Pancreas (tissue), 10 donors: ENCODE data around the gene EEF1B2. TPM values are rescaled to one million over a fixed set of nuclear protein-coding genes. Genes with fewer than 3 reads are reported as not detected.
"Not testable (repeated sequence)": the region's sequence is repeated elsewhere in the genome, so short reads cannot be mapped to it uniquely, and the experiment has no call there.

ENCODE experiments used
- ATAC-seq, 4 donors: fragments of 200-7000 bp; cut with Tn5 transposase; one replicate each; pipeline versions ENCODE4 v1.8.0 to v1.9.1; 2020; ENCODE audit warnings: mild to moderate bottlenecking in 4 of 4, moderate library complexity in 4 of 4
- DNase-seq, 6 donors: peaks; one replicate each; pipeline ENCODE4 v3.0.0-alpha.2; 2020
- FAIRE-seq: peaks from 2 replicates; lab custom pipeline; 2012; peaks lifted over from hg19 to GRCh38; lab: Jason Lieb, UNC
- H3K27ac ChIP-seq, 4 donors: fragments of 200-600 bp; sonication (generic); 1 replicate in 3 of 4; 2 replicates in 1 of 4; pipeline versions ENCODE4 v1.5.0 to v1.8.0; 2020
- H3K27me3 ChIP-seq, 4 donors: fragments of 200-600 bp; one replicate each; pipeline ENCODE4 v1.8.0; 2021
- H3K36me3 ChIP-seq, 3 donors: fragments of 200-600 bp; sonication (generic) in 1 of 3; one replicate each; pipeline versions ENCODE4 v1.5.0 to v1.8.0; 2020 to 2021
- H3K4me1 ChIP-seq, 3 donors: fragments of 200-600 bp; one replicate each; pipeline ENCODE4 v1.8.0; 2021
- H3K4me3 ChIP-seq, 4 donors: fragments of 200-600 bp; sonication (generic) in 2 of 4; one replicate each; pipeline versions ENCODE4 v1.5.0 to v1.8.0; 2020 to 2021
- H3K9me3 ChIP-seq, 4 donors: fragments of 200-600 bp; one replicate each; pipeline ENCODE4 v1.8.0; 2021
- WGBS, 2 donors: extraction: QIAGEN DNeasy Blood & Tissue Kit; methylation state at CpG; one replicate each; pipeline ENCODE4 v1.1.7; 2013; 5-methylcytosine and 5-hydroxymethylcytosine counted together
- intact Hi-C, 3 donors: fragments of 100-400 bp; cut with DNase I; formaldehyde crosslinking; loops; one replicate each; pipeline versions ENCODE4 v1.11.1 to v1.14.2; 2022
- polyA plus RNA-seq, 2 donors: library from polyadenylated mRNA; stranded (reverse); fragments of 200-250 nt; gene quantifications; one replicate each; pipeline ENCODE4 v1.2.3, GENCODE V29; 2013
- total RNA-seq, 6 donors: library from RNA; stranded (reverse); fragmentation: NEBNext Ultra II Directional in 4 of 6; extraction: Animal tissue kit (Norgen Biotek cat#: 25700) in 4 of 6; gene quantifications; one replicate each; pipeline versions ENCODE4 v1.2.1 to v1.2.4, GENCODE V29; 2021 to 2023
- TF ChIP-seq, protein P1 (sequence below), 4 donors: fragments of 200-600 bp; sonication (generic) in 3 of 4; IDR thresholded peaks; one replicate each; pipeline versions ENCODE4 v1.5.0 to v1.8.0; 2021; ENCODE audit warnings: antibody characterized with exemption in 4 of 4
- donor health status: healthy with polysubstance abuse.
- donor health status: DM: no; HTN: no; CAD: no; lungs with moderate emphysema.
- donor health status: DM: no; HTN: no; CAD: no.
- donor health status: control.
- donor health status: control.
- donor health status: Bipolar disorder and iron deficiency.
- donor health status: DM: yes; HTN: yes; CAD: no.
- donor health status: DM: no; HTN: no; CAD: no.
- donor health status: DM: no; HTN: no; CAD: no.
- donor health status: DM: yes; HTN: yes; CAD: no.

The EEF1B2 gene
- total and polyA plus RNA-seq, 8 donors, result 390 to 817 (median 485) TPM

DNA sequence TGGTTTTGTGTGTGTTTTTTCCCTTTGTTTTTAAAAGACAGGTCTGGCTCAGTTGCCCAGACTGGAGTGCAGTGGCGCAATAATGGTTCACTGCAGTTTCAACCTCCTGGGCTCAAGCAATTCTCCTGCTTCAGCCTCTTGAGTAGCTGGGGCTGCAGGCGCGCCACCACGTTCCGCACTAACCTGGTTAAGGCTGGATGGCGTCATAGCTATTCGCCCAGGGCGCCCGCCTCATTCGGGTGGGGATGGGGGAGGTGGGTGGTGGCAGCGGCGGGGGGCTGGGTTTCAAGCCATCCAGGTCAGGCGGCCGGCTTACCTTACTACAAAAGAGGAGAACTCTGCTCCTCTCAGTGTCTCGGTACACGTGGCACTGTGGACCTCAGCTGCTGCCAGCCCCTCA is 42.8 kb downstream of the EEF1B2 start:
- TF ChIP-seq, protein P1, sequence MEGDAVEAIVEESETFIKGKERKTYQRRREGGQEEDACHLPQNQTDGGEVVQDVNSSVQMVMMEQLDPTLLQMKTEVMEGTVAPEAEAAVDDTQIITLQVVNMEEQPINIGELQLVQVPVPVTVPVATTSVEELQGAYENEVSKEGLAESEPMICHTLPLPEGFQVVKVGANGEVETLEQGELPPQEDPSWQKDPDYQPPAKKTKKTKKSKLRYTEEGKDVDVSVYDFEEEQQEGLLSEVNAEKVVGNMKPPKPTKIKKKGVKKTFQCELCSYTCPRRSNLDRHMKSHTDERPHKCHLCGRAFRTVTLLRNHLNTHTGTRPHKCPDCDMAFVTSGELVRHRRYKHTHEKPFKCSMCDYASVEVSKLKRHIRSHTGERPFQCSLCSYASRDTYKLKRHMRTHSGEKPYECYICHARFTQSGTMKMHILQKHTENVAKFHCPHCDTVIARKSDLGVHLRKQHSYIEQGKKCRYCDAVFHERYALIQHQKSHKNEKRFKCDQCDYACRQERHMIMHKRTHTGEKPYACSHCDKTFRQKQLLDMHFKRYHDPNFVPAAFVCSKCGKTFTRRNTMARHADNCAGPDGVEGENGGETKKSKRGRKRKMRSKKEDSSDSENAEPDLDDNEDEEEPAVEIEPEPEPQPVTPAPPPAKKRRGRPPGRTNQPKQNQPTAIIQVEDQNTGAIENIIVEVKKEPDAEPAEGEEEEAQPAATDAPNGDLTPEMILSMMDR (IDR thresholded peaks at IDR 0.05), result no peak
- no peaks in the 10 kb centered on the region for H3K4me1 ChIP-seq
- FAIRE-seq, result no peak
- intact Hi-C loops, result no loop called here
- no peak overlapping the region for H3K27ac ChIP-seq
- no peaks in the 10 kb centered on the region for H3K27me3 ChIP-seq
- H3K4me3 ChIP-seq, result no peak overlapping the region
- no peak for DNase-seq
- no peaks in the 10 kb centered on the region for H3K9me3 ChIP-seq
- no peaks in the 10 kb centered on the region for H3K36me3 ChIP-seq
- no peak for ATAC-seq
- 58 to 75% methylated on average over 16 of the region's 16 CpGs for WGBS, 2 donors

DNA sequence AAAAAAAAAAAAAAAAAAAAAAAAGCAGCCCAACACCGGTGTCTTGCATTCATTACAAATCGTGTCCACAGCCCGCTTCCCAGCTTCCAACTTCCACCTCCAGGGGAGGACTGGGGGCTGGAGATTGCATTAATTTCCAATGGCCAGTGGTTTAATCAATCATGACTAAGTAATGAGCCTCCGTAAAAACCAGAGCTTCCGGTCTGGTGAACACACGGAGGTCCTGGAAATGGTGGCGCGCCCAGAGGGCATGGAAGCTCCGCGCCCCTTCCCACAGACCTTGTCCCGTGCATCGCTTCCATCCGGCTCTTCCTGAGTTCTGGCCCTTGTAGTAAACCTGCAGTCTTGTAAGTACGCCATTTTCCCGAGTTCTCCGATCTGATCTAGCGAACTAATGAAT is 43.6 kb downstream of the EEF1B2 start:
- no peak for ATAC-seq

DNA sequence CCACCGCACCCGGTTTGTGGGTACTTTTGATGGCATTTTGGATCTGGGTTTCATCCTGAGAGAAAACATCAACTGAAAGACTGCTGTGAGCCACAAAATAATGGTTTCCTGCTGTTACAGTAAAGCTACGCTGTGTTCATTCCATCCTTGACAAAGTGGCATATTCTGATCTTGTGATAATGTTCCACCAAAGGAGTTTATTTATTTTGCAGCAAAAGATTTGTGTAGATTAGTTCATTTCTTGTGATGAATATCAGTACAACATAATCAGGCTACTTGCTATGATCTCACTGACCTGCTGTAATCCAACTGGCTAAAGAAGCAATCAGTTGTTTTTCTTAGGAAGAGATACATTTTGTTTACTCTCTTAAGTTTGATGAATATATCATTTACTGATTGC is 45.0 kb downstream of the EEF1B2 start:
- intact Hi-C loops, result no loop called here
- Histone ChIP-seq H3K27me3 (no peaks in the 10 kb centered on the region), H3K9me3 (no peaks in the 10 kb centered on the region), H3K4me1 (no peaks in the 10 kb centered on the region), H3K4me3 (no peak overlapping the region), H3K36me3 (no peaks in the 10 kb centered on the region), H3K27ac (no peak overlapping the region)
- FAIRE-seq, result no peak
- 55 to 58% methylated on average over 3 of the region's 3 CpGs for WGBS, 2 donors
- TF ChIP-seq, protein P1 (IDR thresholded peaks at IDR 0.05), result no peak
- no peak for ATAC-seq
- DNase-seq, result no peak

More for the DNA sequence above, 43.6 kb downstream of the EEF1B2 start:
- DNase-seq, result no peak
- TF ChIP-seq, protein P1 (IDR thresholded peaks at IDR 0.05), result no peak
- H3K27me3 ChIP-seq, result no peaks in the 10 kb centered on the region
- H3K9me3 ChIP-seq, result no peaks in the 10 kb centered on the region
- 90 to 91% methylated on average over 17 of the region's 17 CpGs for WGBS, 2 donors
- no peak for FAIRE-seq
- no peaks in the 10 kb centered on the region for H3K36me3 ChIP-seq
- intact Hi-C loops, result no loop called here
- H3K27ac ChIP-seq, result no peak overlapping the region
- no peaks in the 10 kb centered on the region for H3K4me1 ChIP-seq
- H3K4me3 ChIP-seq, result no peak overlapping the region

DNA sequence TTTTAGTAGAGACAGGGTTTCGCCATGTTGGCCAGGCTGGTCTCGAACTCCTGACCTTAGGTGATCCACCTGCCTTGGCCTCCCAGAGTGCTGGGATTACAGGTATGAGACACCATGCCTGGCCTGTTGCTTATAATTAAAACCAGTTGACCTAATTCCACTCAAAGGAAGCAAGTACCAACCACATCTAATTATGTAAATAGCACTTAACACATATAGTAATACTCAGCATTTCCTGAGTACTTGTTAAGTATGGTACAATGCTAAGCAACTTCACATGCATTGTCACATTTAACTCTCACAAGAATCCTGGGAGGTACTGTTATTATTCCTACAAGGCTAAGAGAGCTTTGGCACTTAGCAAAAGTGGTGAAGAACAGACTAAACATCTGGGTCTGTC is 47.6 kb downstream of the EEF1B2 start:
- H3K27me3 ChIP-seq, H3K27ac ChIP-seq, intact Hi-C loops, DNase-seq, H3K9me3 ChIP-seq, FAIRE-seq, H3K4me3 ChIP-seq, H3K4me1 ChIP-seq, H3K36me3 ChIP-seq, ATAC-seq: not testable (repeated sequence)
- 90 to 98% methylated on average over 2 of the region's 2 CpGs for WGBS, 2 donors

DNA sequence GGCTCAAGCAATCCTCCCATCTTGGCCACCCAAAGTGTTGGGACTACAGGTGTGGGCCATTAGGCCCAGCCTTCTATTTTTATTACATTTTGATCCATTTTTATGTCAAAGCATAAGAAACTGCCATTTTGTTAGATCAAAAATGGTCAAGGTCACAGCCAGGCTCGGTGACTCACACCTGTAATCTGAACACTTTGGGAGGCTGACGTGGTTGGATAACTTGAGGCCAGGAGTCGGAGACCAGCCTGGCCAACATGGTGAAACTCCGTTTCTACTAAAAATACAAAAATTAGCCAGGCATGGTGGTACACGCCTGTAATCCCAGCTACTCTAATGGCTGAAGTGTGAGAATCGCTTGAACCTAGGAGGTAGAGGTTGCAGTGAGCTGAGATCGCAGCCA is 49.2 kb downstream of the EEF1B2 start:
- ATAC-seq, result no peak
- no peaks in the 10 kb centered on the region for H3K27me3 ChIP-seq
- no peaks in the 10 kb centered on the region for H3K9me3 ChIP-seq
- DNase-seq, result no peak
- no peaks in the 10 kb centered on the region for H3K36me3 ChIP-seq
- intact Hi-C loops, result no loop called here
- no peak overlapping the region for H3K4me3 ChIP-seq
- H3K27ac ChIP-seq, result no peak overlapping the region
- WGBS, 2 donors, result 75 to 78% methylated on average over 7 of the region's 7 CpGs
- FAIRE-seq, result no peak
- H3K4me1 ChIP-seq, result no peaks in the 10 kb centered on the region
- TF ChIP-seq, protein P1 (IDR thresholded peaks at IDR 0.05), result no peak
